Stimulated activated CD4-positive, alpha-beta T cell treated with anti-CD3 and anti-CD28 coated beads, Interleukin-4, amount 100 ng/mL, for 4 hours (primary cell): ENCODE results near the gene TRAPPC10.

Source experiments
- DNase-seq, 2 experiments: peaks; one replicate each; pipeline ENCODE4 v3.0.0-alpha.2; 2020

TRAPPC10 gene

DNA sequence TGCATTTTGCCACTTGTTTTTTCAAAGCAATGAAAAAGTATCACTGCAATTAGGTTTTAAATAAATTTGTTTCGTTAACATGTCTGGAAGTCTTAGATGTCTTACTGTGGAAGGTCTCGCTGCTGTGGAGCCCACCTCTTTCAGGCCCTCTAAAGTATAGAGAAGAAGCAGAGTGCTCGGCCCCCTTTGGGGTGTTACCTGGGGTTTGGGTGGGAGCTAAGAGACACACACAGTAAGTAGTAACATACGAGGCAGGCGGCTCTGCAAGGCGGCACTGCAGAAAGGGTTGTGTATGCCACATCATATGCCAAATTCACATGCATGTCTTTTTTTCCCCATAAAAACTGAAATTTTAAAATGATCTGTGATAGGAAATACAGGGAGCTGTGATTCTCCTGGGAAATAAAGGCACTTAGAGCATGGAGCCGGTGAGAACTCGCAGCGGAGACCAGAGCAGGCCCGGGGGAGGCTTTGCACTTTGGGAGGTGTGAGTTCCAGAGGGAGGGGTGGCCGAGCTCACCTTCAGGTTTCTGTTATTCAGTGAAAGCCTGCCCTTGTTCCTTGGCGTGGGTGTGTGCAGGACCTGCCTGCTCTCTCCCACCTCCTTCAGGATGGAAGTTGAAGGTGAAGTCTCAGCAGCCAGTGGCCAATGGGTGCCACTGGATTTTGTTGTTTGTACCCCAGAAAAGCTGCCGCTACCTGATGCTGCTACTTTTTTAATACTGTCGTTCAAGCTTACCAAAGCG, 59.4 kb downstream of the TRAPPC10 start:
- DNase-seq: no peak

DNA sequence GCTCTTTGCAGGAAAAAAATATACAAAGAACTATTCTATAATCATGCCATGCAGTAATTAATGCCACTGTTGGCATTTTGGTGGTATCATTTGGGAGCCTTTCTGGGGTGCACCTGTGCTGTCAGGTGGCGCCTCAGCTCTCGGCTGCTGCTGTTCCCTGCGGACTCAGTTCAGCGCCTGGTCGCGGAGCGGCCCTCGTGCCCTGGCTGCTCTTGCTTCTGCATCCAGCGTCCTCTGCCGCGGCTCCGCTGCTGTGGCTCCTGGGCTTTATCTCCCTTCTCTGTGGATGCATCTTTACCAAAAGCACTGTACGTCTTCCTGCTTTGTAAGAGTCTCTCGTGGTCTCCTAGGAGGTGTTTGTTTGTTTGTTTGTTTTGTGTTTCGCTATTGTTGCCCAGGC, 60.0 kb downstream of the TRAPPC10 start:
- no peak for DNase-seq

DNA sequence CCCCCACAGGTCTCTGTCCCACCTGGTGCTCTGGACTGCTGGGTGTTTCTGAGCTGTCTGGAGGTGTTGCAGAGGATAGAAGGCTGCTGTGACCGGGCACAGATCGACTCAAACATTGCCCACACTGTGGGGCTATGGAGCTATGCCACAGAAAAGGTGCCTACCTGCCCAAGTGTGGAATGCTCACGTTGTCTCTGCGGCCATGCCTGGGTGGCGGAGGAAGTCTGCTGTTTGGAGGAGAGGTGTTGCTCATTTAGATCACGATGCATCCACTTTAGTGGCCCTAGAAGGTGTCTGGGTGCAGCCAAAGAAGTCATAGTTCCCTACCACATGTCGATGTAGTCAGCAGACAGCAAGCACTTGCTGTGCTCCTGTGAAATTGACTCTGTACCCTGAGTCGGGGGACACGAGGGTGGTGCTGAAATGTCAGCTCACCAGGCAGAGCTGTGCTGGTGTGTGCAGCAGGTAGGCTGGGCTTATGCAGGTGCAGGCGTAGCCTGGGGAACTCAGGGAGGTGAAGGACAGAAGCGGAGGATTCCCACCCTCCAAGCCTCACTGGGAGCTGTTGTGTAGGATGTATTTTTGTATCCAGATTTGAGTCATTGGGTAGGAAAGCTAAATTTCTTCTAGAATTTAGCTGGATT, 62.3 kb downstream of the TRAPPC10 start:
- DNase-seq: no peak

DNA sequence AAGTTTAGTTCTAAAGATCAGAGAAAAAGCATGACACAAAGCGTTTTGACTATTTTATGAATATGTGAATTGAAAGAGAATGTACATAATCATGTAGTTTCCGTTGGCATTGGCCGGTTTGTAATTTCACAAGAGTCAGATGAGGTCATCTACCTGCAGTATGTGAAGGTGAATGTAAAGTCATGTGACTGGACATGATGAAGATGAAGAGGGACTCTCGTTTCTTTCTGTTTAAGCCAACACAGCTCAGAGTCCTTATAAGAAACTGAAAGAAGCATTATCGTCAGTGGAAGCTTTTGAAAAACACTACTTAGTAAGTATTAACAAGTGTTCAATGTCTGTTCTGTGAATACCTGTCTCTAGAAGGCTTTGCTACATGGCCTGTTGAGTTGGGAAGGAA, 64.2 kb downstream of the TRAPPC10 start:
- no peak for DNase-seq

DNA sequence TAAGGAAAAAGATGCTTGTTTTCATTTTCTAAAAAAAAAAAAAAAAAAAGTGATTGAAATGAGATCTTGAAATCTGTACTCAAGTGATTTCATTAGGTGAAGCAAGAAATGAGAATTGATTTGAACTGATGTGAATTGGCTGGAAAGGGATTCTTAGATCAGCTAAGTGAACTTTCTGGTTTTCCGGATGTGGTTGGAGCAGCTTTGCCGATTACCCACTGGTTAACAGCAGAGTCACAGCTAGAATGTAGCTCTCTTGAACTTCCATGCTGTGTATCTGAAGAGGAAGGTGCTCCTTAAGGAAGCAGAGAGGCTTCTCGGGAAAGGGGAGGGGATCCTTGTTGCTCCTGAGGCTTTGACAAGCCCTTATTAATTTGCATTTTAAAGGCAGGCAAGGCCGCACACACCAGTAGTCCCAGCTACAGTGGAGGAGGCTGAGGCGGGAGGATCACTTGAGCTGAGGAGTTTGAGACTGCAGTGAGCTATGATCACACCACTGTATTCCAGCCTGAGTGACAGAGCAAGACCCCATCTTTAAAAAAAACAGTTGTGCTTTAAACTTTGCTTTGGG, 66.4 kb downstream of the TRAPPC10 start:
- DNase-seq: no peak

DNA sequence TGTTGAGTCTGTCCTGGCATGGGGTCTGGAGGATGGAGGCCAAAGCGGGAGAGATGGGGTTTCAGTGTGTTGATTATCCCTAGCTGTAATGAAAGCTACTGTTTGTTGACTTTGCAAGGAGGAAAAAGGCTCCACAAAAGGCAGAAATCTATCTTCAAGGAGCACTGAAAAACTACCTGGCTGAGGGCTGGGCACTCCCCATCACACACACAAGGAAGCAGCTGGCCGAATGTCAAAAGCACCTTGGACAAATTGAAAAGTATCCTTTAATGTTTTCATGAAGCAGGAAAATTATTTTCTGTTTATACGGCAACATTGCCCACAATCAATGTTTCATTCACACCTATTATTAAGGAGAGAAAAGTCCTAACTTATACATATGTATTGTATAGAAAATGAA, 67.3 kb downstream of the TRAPPC10 start:
- no peak for DNase-seq

DNA sequence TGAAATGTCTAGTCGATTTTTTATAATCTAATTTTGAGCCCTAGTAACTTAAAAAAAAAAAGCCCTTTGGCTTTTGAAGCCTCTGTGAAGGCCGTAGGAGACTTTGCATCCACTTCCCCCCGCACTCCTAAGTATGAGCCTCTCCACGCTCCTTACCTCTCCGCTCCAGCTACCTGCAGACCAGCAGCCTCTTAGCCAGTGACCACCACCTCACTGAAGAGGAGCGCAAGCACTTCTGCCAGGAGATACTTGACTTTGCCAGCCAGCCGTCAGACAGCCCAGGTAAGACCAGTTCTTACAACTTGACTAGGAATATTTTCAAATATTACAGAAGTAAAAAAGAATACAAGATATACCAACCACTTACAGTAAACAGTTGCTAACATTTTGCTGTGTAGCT, 67.7 kb downstream of the TRAPPC10 start:
- DNase-seq: no peak

DNA sequence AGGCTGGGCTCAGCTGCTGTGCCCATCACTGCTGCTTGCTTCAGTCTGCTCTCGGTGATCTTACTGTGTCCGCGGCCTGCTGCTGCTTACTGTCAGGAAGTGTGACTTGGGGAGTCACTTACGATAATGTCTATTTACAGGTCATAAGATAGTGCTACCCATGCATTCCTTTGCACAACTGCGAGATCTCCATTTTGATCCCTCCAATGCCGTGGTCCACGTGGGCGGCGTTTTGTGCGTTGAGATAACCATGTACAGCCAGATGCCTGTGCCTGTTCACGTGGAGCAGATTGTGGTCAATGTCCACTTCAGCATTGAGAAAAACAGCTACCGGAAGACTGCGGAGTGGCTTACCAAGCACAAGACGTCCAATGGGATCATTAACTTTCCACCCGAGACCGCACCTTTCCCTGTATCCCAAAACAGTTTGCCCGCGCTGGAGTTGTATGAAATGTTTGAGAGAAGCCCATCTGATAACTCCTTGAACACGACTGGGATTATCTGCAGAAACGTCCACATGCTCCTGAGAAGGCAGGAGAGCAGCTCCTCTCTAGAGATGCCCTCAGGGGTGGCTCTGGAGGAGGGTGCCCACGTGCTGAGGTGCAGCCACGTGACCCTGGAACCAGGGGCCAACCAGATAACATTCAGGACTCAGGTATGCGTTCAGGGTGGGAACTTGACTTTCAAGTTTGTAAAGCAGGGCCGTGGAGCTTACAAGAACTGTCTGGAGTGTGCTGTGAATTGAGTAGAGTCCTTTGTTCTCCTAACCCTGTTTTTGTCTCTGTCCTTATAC, 70.7 kb downstream of the TRAPPC10 start:
- DNase-seq: no peak

DNA sequence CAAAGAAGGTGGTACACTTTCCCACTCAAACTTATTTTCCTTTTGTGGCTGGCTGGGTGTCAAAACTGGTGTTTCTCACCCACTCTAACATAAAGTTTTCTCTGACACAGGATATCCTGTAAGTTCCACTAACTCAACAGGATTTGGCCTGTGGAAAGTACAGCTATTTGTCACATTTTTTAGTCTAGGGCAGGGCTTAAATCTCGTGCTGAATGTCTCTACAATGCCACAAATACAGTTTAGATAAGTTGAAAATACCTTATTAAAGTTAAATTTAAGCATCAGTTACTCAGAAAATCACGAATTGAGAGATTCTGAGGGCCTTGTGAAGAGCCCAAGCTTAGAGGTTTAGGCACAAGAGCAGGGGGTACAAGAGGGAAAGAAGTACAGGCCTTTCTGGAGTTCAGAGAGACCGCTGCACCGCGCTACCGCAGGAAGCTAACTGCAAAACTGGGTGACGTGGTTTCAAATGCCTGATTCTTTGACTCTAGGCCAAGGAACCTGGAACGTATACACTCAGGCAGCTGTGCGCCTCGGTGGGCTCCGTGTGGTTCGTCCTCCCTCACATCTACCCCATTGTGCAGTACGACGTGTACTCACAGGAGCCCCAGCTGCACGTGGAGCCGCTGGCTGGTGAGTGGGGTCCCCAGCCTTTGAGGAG, 71.7 kb downstream of the TRAPPC10 start:
- DNase-seq: peak in 1 of 2 experiments; percentile 45

DNA sequence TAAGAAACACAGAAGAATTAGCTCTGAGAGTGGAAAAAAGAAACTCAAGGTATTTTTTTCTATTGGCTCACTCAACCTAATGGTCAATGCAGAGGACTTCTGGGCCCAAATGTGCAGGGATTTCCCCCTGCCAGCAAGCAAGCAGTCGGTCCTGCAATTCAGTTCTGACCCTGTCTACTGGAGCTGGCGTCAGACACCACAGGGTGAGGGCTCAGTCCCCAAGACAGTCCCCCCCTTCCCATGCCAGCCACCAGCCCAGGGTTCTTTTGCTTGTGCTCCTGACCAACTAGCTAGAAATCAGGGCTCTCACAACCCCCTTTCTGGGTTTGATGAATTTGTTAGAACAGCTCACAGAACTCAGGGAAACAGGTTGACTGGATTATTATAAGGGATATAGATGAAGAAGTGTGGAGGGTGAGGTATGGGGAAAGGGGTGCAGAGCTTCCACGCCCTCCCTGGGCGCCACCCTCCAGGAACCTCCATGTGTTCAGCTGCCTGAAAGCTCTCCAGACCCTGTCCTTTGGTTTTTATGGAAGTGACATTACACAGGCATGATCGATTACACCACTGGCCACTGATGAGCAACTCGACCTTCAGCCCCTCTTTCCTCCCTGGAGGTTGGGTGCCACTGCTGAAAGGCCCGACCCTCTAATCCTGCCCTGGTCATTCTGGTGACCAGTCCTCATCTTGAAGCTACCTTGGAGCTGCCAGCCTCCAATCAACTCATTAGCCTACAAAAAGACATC, 72.6 kb downstream of the TRAPPC10 start:
- no peak for DNase-seq

DNA sequence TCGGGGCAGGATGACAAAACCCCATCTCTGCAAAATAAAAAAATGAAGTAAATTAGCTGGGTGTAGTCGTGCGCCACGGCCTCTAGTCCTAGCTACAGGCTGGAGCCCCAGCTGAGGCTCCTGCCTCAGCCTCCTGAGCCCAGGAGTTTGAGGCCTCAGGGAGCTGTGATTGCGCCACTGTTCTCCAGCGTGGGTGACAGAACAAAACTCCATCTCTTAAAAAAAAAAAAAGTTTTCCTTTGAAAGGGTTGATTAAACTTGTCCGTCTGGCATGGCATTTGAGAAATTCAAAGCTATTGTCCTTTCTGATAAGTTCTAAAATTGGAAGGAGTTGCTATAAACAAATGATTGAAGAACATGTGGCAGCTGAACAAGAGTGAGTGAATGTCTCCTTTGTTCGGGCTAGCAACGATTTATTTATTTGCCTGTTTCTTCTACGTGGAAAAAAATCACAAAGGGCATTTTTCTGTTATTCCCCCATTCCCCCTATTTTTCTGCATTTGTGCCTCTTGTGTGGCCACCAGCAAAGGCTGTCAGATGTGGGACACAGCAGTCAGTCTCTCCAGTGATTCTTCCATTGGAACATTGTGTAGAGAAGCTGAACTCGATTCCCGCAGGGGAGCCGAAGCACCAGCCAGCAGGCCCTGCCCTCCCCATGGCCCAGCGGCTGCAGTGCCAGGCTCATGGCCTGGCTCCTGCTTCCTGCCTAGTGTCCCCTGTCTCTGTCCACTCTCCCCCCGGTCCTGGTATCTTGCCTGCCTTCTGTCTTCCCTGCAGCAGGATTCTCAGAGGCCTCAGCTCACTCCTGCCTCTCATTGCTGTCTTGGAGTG, 73.6 kb downstream of the TRAPPC10 start:
- DNase-seq: no peak

DNA sequence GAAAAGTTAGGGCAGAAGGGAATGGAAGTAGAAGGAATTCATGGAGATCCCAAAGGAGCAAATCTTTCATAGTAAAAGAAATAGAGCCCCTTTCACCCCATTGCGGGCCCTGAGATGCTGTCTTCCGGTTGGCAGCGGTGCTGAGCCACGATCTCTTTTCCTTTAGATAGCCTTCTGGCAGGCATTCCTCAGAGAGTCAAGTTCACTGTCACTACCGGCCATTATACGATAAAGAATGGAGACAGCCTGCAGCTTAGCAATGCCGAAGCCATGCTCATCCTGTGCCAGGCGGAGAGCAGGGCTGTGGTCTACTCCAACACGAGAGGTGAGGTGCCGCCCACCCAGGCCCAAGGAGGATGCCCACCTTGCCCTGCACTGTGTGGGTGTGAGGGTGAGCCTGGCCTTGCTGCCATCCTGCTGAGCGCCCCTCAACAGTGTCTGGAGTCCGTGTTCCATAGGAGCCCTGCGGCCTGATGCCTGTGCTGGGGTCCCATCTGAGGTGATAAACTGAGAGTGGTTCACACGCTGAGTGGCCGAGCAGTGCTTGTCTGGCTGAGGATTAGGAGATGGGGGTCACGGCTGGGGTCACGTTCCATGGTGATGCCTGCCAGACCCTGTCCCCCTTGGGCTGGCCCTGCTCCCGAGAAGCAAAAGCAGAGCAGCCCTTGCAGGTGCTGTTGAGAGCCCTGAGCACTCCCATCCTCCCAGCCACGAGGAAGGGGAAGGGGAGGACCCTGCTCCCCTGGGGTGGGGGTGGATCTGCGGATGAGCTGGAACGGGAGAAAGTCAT, 74.7 kb downstream of the TRAPPC10 start:
- DNase-seq: no peak

DNA sequence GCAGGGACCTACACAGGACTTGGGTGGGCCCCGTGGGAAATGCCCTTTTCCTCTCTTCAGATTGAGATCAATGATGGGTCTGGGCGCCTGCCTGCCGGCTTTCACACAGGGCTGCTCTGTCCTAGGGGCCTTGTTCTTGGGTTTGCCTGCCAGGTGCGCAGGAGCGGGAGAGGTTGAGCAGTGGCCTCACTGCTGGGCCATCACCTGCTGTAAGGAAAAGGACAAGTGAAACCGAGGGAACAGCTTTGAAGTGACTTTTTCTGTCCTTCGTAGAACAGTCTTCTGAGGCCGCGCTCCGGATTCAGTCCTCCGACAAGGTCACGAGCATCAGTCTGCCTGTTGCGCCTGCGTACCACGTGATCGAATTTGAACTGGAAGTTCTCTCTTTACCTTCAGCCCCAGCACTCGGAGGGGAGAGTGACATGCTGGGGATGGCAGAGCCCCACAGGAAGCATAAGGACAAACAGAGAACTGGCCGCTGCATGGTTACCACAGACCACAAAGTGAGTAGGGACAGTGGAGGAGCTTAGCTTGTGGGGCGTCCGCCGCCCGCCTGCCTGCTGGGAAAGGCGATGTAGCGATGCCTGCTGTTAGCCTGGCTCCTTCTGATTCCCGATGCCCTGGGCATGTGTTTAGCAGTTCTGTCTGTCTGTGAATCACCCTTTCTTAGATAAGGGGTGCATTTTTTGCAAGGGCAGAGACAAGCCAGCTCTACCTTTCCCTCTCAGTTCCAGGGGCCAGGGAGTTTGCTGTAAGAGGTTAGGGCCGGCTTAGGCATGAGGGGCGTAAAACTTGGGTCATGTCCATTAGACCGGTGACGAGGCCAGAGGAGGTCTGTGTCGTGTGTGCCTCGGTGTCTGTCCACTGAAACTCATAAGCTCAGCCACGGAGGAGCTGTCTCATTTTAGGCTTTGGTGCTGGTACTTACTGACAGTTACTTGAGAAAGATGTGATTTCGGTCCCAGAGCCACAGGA, 75.6 kb downstream of the TRAPPC10 start:
- no peak for DNase-seq

DNA sequence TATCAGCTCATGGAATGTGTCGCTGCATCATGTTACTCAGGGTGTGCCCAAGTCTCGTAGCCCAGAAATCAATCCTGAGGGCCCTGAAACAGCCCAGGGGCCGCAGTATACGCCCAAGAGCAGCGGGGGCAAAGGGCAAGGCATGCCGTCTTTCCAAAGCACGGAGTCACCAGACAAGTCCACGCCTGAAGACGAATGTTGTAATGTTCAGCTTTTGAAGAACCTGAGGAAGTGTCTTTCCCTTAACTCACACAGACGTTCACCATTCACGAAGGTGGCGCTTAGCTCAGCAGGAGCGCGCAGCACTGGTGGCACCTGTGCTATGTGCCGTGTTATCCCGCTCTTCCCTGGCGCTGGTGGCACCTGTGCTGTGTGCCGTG, 76.3 kb downstream of the TRAPPC10 start:
- DNase-seq: no peak

DNA sequence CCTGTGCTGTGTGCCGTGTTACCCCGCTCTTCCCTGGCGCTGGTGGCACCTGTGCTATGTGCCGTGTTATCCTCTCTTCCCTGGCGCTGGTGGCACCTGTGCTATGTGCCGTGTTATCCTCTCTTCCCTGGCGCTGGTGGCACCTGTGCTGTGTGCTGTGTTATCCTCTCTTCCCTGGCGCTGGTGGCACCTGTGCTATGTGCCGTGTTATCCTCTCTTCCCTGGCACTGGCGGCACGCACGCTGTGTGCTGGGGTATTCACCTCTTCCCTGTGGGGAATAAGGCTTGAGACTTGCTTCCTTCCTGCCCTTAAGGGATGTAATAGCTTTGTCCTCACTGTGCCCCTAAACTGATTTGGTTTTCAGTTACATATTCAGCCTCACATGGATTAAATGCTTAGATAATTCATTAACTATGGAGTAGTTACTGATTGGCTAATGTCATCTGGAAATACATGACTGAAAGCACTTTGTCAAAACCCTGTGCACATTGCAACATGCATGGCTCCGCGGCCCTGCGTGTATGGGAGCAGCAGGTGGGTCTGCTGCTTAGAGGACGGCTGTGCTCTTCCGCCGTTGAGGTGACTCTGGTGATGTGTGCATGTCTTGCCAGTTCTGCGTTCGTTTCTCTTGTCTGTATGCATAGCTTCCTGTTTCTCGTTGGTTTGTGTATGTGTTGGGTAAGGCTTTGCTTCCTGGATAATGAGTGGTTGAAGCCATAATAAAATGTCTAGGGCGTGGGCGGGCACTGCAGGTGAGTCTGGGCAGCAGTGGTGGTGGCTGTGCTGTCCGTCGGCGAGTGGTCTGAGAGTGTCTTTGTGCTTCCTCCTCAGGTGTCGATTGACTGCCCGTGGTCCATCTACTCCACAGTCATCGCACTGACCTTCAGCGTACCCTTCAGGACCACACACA, 77.1 kb downstream of the TRAPPC10 start:
- peak in 1 of 2 experiments; percentile 27 for DNase-seq

DNA sequence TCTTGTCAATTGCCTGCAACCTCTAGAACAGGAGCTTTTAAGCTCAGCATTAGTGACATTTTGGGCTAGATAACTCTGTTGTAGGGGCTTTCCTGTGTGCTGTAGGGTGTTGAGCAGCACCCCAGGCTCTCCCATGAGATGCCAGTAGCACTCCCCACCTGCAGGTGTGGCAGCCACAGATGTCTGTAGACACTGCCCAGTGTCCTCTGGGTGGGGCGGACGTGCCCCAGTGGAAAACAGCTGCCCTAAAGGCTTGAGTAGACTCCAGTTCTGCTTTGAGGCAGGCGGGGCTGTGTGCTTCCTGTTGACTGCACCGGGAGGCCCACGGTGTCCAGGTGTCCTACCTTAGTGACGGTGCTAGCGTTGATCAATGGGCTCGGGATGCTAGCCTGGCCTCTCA, 78.2 kb downstream of the TRAPPC10 start:
- DNase-seq: no peak

DNA sequence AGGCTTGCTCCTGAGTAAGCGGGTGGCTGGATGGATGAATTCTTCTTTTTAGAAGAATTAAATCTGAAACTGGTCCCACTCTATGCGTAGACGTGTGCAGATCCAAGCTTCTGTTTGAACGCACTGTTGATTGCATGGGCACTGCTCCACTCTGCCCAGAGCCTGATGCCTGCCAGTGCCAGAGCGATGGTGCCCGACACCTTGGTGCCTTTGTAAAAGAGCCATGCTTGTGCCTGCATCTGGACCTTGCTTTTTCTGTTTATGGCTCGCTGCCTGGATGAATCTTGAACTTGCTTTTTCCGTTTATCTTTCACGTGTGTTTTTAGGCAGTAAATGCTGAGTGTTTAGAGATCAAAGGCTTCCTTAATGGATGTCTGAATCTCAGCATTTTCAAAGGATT, 80.1 kb downstream of the TRAPPC10 start:
- DNase-seq: no peak

DNA sequence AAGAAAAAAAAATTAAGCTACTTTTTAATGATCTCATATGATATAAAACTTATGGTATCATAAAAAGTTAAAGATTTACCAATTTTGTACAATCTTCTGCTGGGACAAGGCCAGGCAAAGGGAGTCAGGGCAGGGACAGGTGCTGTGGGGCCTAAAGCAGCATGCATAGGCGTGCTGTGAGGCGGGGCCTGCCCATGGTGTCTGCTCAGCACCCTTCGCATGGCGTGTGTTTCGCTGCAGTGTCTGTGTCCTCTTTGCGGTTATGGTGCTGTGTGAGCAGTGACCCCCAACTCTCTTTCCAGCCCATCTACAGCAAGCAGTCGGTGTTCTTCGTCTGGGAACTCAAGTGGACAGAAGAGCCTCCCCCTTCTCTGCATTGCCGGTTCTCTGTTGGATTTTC, 81.7 kb downstream of the TRAPPC10 start:
- DNase-seq: no peak
